Caco-2 (cell line): Measurements from ENCODE around the gene ELOVL1. TPM values are rescaled to one million over a fixed set of nuclear protein-coding genes. Genes with fewer than 3 reads are reported as not detected.

Experiments used
- BruUV-seq: library from RNA; stranded (reverse); fragments of 400-500 nt; replicated peaks from 2 replicates; lab custom pipeline; 2021; lab: Mats Ljungman, UMichigan
- CTCF ChIA-PET: fragments of 300-600 bp; sonication (Branson Sonifier 250); formaldehyde crosslinking; loops from one replicate; lab custom pipeline; 2022; ENCODE audit warnings: antibody characterized with exemption; lab: Charles Lee
- POLR2A ChIA-PET: fragments of 300-600 bp; sonication (Branson Sonifier 250); formaldehyde crosslinking; loops from one replicate; lab custom pipeline; 2022; ENCODE audit warnings: antibody characterized with exemption; lab: Charles Lee
- DNase-seq, 2 experiments: peaks; one replicate each; pipeline versions ENCODE4 v3.0.0 to v3.0.0-alpha.2; 2020 to 2022
- H3K27me3 ChIP-seq: replicated peaks from 2 replicates; pipeline ENCODE4 v1.6.0; 2011; ENCODE audit warnings: low read length; ENCODE audit not compliant: control insufficient read depth, insufficient read depth
- H3K36me3 ChIP-seq: 2 replicates; pipeline ENCODE4 v1.5.1; 2011; ENCODE audit warnings: low read length; ENCODE audit not compliant: control insufficient read depth, insufficient read depth
- H3K4me1 ChIP-seq: fragments of 250-450 bp; sonication (Bioruptor Pico); 2 replicates; pipeline ENCODE4 v1.5.1; 2020; ENCODE audit warnings: mild to moderate bottlenecking
- H3K4me3 ChIP-seq: 2 replicates; pipeline ENCODE4 v1.5.1; 2011; ENCODE audit warnings: low read depth, mild to moderate bottlenecking, control low read depth, low read length
- H3K9me3 ChIP-seq: fragments of 250-450 bp; sonication (Bioruptor Pico); 2 replicates; pipeline ENCODE4 v1.5.1; 2020; ENCODE audit warnings: mild to moderate bottlenecking, moderate library complexity
- H3K27ac Mint-ChIP-seq: one replicate; pipeline ENCODE4 v1.8.0; 2022; ENCODE audit warnings: mixed read lengths; ENCODE audit not compliant: unreplicated experiment
- H3K27me3 Mint-ChIP-seq: one replicate; pipeline ENCODE4 v1.8.0; 2022; ENCODE audit warnings: mixed read lengths; ENCODE audit not compliant: insufficient read depth, unreplicated experiment
- H3K36me3 Mint-ChIP-seq: one replicate; pipeline ENCODE4 v1.8.0; 2022; ENCODE audit warnings: mild to moderate bottlenecking, mixed read lengths; ENCODE audit not compliant: insufficient read depth, unreplicated experiment
- H3K4me1 Mint-ChIP-seq: one replicate; pipeline ENCODE4 v1.8.0; 2022; ENCODE audit warnings: low read depth, mixed read lengths; ENCODE audit not compliant: unreplicated experiment
- H3K4me3 Mint-ChIP-seq: one replicate; pipeline ENCODE4 v1.8.0; 2022; ENCODE audit warnings: mild to moderate bottlenecking, moderate library complexity, mixed read lengths; ENCODE audit not compliant: unreplicated experiment
- H3K9me3 Mint-ChIP-seq: one replicate; pipeline ENCODE4 v1.8.0; 2022; ENCODE audit warnings: mixed read lengths; ENCODE audit not compliant: unreplicated experiment
- intact Hi-C: fragments of 100-400 bp; cut with micrococcal nuclease; formaldehyde crosslinking; loops from one replicate; pipeline ENCODE4 v1.10.0; 2022; ENCODE audit not compliant: unreplicated experiment
- total RNA-seq: library from RNA; stranded (reverse); gene quantifications from 2 replicates; pipeline ENCODE4 v1.2.3, GENCODE V29; 2022
- TF ChIP-seq, protein P1 (sequence below), 2 experiments: fragments of 200-600 bp in 1 of 2; IDR thresholded peaks; 1 replicate in 1 of 2; 2 replicates in 1 of 2; pipeline versions ENCODE4 v1.5.1 to v1.8.0; 2011 to 2022; ENCODE audit warnings: antibody characterized with exemption in 1 of 2, control low read depth in 1 of 2, inconsistent platforms in 1 of 2, low read depth in 1 of 2, low read length in 1 of 2, mild to moderate bottlenecking in 1 of 2, moderate library complexity in 1 of 2; ENCODE audit not compliant: insufficient read depth in 1 of 2, severe bottlenecking in 1 of 2, unreplicated experiment in 1 of 2

ELOVL1 gene
- total RNA-seq, 1 experiment from 2014 or later = 66.8 TPM

- ChIA-PET CTCF (no interaction called here), POLR2A (no interaction called here)
- no peak overlapping the region for H3K27ac Mint-ChIP-seq
- Histone ChIP-seq H3K4me1 (no peaks in the 10 kb centered on the region; the same call in 1 of the 2 replicates), H3K9me3 (no peaks in the 10 kb centered on the region), H3K27me3 (no peaks in the 10 kb centered on the region), H3K36me3 (no peaks in the 10 kb centered on the region), H3K4me3 (no peak overlapping the region)
- H3K27me3 Mint-ChIP-seq = no peaks in the 10 kb centered on the region
- peaks cover 14% of the 10 kb centered on the region for H3K36me3 Mint-ChIP-seq
- intact Hi-C loops = no loop called here
- no peak for DNase-seq
- BruUV-seq = no TSS peak
- TF ChIP-seq, protein P1, sequence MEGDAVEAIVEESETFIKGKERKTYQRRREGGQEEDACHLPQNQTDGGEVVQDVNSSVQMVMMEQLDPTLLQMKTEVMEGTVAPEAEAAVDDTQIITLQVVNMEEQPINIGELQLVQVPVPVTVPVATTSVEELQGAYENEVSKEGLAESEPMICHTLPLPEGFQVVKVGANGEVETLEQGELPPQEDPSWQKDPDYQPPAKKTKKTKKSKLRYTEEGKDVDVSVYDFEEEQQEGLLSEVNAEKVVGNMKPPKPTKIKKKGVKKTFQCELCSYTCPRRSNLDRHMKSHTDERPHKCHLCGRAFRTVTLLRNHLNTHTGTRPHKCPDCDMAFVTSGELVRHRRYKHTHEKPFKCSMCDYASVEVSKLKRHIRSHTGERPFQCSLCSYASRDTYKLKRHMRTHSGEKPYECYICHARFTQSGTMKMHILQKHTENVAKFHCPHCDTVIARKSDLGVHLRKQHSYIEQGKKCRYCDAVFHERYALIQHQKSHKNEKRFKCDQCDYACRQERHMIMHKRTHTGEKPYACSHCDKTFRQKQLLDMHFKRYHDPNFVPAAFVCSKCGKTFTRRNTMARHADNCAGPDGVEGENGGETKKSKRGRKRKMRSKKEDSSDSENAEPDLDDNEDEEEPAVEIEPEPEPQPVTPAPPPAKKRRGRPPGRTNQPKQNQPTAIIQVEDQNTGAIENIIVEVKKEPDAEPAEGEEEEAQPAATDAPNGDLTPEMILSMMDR (IDR thresholded peaks at IDR 0.05; ENCODE audit: insufficient read depth in 1 of 2, low read depth in 1 of 2, low read length in 1 of 2, severe bottlenecking in 1 of 2, unreplicated experiment in 1 of 2) = no peak
- peaks cover 14% of the 10 kb centered on the region for H3K4me1 Mint-ChIP-seq
- H3K9me3 Mint-ChIP-seq = no peaks in the 10 kb centered on the region
- H3K4me3 Mint-ChIP-seq = no peak overlapping the region
Observed at GRCh38 chr1:43352881-43353280, 14.9 kb downstream of the ELOVL1 start.

GRCh38 chr1:43352351-43352705 is 15.5 kb downstream of the ELOVL1 start:
- Mint-ChIP-seq H3K27me3 (no peaks in the 10 kb centered on the region), H3K36me3 (peaks cover 14% of the 10 kb centered on the region), H3K4me3 (no peak overlapping the region), H3K27ac (no peak overlapping the region), H3K9me3 (no peaks in the 10 kb centered on the region), H3K4me1 (peaks cover 19% of the 10 kb centered on the region)
- TF ChIP-seq, protein P1 (IDR thresholded peaks at IDR 0.05; ENCODE audit: insufficient read depth in 1 of 2, low read depth in 1 of 2, low read length in 1 of 2, severe bottlenecking in 1 of 2, unreplicated experiment in 1 of 2) = no peak
- intact Hi-C loops = no loop called here
- ChIA-PET POLR2A (no interaction called here), CTCF (no interaction called here)
- Histone ChIP-seq H3K27me3 (no peaks in the 10 kb centered on the region), H3K9me3 (no peaks in the 10 kb centered on the region), H3K4me1 (no peaks in the 10 kb centered on the region; the same call in 1 of the 2 replicates), H3K36me3 (no peaks in the 10 kb centered on the region), H3K4me3 (no peak overlapping the region)
- BruUV-seq = no TSS peak
- DNase-seq = no peak

DNA sequence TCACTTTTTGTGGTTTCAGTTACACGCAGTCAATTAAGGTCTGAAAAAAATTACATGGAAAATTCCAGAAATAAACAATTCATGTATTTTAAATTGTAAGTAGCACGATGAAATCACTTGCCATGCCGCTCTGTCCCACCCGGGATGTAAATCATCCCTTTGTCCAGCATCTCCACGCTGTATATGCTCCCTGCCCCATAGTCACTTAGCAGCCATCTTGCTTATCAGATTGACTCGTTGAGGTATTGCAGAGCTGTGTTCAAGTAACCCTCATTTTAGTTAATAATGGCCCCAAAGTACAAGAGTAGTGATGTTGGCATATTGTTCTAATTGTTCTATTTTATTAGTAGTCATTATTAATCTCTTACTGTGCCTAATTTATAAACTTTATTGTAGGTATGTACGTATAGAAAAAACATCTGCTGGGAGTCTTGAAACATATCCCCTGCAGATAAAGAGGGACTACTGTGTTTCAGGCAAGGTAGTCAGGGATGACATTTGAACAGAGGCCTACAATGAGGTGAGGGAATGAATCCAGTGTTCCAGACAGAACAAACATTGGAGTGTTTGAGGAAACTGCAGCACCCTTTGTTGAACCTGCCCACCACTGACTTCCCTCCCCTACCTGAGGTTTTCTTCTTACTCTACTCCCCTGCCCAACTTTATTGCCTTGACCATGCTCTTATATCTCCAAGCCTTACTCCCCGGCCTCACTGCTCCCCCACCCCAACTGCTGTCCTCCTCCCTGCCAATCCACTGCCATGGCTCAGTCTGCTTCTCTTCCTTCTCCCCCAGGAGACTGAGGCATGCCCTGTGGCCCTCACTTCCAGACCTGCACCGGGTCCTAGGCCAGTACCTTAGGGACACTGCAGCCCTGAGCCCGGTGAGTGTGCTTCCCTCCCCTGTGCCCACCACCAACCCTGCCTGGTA is 16.1 kb downstream of the ELOVL1 start:
- CTCF ChIA-PET = no interaction called here
- Histone ChIP-seq H3K9me3 (no peaks in the 10 kb centered on the region), H3K36me3 (no peaks in the 10 kb centered on the region), H3K4me3 (no peak overlapping the region), H3K4me1 (no peaks in the 10 kb centered on the region; the same call in 1 of the 2 replicates), H3K27me3 (no peaks in the 10 kb centered on the region)
- no peaks in the 10 kb centered on the region for H3K9me3 Mint-ChIP-seq
- no TSS peak for BruUV-seq
- no peak overlapping the region for H3K4me3 Mint-ChIP-seq
- intact Hi-C loops = no loop called here
- H3K27ac Mint-ChIP-seq = no peak overlapping the region
- POLR2A ChIA-PET = no interaction called here
- H3K27me3 Mint-ChIP-seq = no peaks in the 10 kb centered on the region
- H3K36me3 Mint-ChIP-seq = peaks cover 14% of the 10 kb centered on the region
- TF ChIP-seq, protein P1 (IDR thresholded peaks at IDR 0.05; ENCODE audit: insufficient read depth in 1 of 2, low read depth in 1 of 2, low read length in 1 of 2, severe bottlenecking in 1 of 2, unreplicated experiment in 1 of 2) = no peak
- peaks cover 23% of the 10 kb centered on the region for H3K4me1 Mint-ChIP-seq
- no peak for DNase-seq
